Ecto neural progenitor cell (in vitro differentiated cells): ENCODE data around the gene GNG14.
A peak's percentile ranks its signal among the peaks of the same experiment; 100 is the strongest.
"Not testable (repeated sequence)": the region's sequence is repeated elsewhere in the genome, so short reads cannot be mapped to it uniquely, and the experiment has no call there.

Experiments
- DNase-seq: peaks from one replicate; pipeline ENCODE4 v3.0.0-alpha.2; 2018; ENCODE audit warnings: low spot score

Gene GNG14

GRCh38 chr19:12696366-12697335 is 8.9 kb downstream of the GNG14 start, which contains the start of gene FBXW9:
FBXW9 (minus strand) TSS chr19:12696631; CDS start chr19:12696581, 50 bp downstream.
- peak; percentile 98 for DNase-seq

GRCh38 chr19:12697425-12697824 is 9.6 kb downstream of the GNG14 start:
- DNase-seq: not testable (repeated sequence)

GRCh38 chr19:12698138-12698537 is 10.3 kb downstream of the GNG14 start:
- no peak for DNase-seq

GRCh38 chr19:12701596-12702282 is 13.9 kb downstream of the GNG14 start:
- no peak for DNase-seq

- peak; percentile 84 for DNase-seq
Measured at GRCh38 chr19:12703046-12703445, 15.2 kb downstream of the GNG14 start.

- DNase-seq: no peak
Measured at GRCh38 chr19:12705169-12705568, 17.4 kb downstream of the GNG14 start.

- no peak for DNase-seq
Measured at GRCh38 chr19:12705654-12706331, 18.0 kb downstream of the GNG14 start.

GRCh38 chr19:12706332-12706718 is 18.5 kb downstream of the GNG14 start:
- no peak for DNase-seq

- DNase-seq: no peak
Measured at GRCh38 chr19:12708641-12709040, 20.8 kb downstream of the GNG14 start.

GRCh38 chr19:12711187-12711586 is 23.4 kb downstream of the GNG14 start:
- DNase-seq: no peak

GRCh38 chr19:12712077-12712476 is 24.3 kb downstream of the GNG14 start:
- not testable (repeated sequence) for DNase-seq

GRCh38 chr19:12713304-12713703 is 25.5 kb downstream of the GNG14 start:
- DNase-seq: not testable (repeated sequence)

GRCh38 chr19:12715102-12715501 is 27.3 kb downstream of the GNG14 start:
- DNase-seq: no peak

- no peak for DNase-seq
Measured at GRCh38 chr19:12715929-12716328, 28.1 kb downstream of the GNG14 start.

GRCh38 chr19:12720296-12720695 is 32.5 kb downstream of the GNG14 start:
- DNase-seq: no peak

- peak; percentile 64 for DNase-seq
Measured at GRCh38 chr19:12720851-12721655, 33.3 kb downstream of the GNG14 start.

GRCh38 chr19:12721656-12722565 is 34.1 kb downstream of the GNG14 start:
- DNase-seq: peak; percentile 88

GRCh38 chr19:12722566-12723380 is 35.0 kb downstream of the GNG14 start:
- DNase-seq: peak; percentile 96

- DNase-seq: no peak
Measured at GRCh38 chr19:12723381-12723640, 35.5 kb downstream of the GNG14 start.
